GM12892 (cell line): Measurements from ENCODE around the gene LCN1.

ENCODE experiments used
- POLR2A ChIP-seq: IDR thresholded peaks from 2 replicates; pipeline ENCODE4 v1.6.1; 2011; ENCODE audit warnings: low read depth, low read length, control low read depth
- POLR2AphosphoS5 ChIP-seq: IDR thresholded peaks from 2 replicates; pipeline ENCODE4 v1.6.1; 2011; ENCODE audit warnings: low read depth, low read length, control low read depth

- TF ChIP-seq POLR2A: no peak
- no peak for TF ChIP-seq POLR2AphosphoS5
Measured at GRCh38 chr9:135502873-135503321, 18.3 kb upstream of the LCN1 start.
